Measurements from ENCODE around the gene MTHFD1L.
"Not testable (repeated sequence)": the region's sequence is repeated elsewhere in the genome, so short reads cannot be mapped to it uniquely, and the experiment has no call there.

MTHFD1L gene

GRCh38 chr6:151073701-151074100, 208.2 kb downstream of the MTHFD1L start:
- no peak for DNase-seq

GRCh38 chr6:151075005-151075404, 209.5 kb downstream of the MTHFD1L start:
- no peak for DNase-seq

DNA sequence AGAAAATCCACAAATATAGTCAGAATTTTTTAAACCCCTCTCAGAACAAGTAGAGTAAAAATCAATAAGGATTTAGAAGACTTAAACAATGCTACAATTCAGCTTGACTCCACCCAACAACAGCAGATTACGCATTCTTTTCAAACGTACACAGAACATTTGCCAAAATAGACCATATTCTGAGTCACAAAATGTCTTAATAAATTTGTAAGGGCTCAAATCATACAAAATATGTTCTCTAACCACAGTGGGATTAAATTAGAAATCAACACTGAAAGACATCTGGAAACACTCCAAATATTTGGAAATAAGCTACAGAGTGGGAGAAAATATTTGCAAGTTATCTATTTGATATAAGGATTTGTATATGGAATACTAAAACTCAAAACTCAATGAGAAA, 210.0 kb downstream of the MTHFD1L start:
- no peak for DNase-seq

DNA sequence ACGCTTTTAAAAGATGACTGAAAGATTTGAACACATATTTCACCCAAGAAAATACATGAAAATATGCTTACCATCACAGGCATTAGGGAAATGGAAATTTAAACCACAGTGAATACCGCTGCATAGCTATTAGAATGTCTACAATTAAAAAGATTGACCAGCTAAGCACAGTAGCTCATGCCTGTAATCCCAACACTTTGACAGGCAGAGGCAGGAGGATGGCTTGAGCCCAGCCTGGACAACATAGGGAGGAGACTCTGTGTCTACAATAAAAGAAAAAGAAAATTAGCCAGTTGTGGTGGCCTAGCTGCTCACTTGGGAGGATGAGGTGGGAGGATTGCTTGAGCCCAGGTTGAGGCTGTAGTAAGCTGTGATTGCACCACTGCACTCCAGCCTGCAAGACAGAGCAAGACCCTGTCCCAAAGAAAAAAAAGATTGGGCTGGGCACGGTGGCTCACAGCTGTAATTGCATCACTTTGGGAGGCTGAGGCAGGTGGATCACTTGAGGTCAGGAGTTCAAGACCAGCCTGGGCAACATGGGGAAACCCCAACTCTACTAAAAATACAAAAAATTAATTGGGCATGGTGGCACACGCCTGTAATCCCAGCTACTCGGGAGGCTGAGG, 210.5 kb downstream of the MTHFD1L start:
- no peak for DNase-seq

DNA sequence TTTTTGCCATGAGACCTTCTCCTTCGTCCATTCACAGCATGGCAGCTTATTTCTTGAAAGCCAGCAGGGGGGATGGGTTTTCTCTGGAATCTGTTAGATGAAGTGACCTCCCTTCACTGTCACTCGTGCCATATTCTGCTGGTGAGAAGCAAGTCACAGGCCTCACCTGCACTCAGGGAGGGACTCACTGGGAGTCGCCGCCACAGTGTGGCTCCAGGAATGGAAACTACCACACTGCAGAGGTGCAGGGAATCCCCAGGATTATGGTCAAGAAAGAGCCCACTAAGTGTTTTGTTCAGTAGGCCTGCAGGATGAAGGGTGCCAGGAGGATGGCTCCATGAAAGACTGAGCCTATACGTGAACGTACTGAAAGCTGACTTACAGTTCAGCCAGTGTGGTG, 213.2 kb downstream of the MTHFD1L start:
- DNase-seq = no peak

DNA sequence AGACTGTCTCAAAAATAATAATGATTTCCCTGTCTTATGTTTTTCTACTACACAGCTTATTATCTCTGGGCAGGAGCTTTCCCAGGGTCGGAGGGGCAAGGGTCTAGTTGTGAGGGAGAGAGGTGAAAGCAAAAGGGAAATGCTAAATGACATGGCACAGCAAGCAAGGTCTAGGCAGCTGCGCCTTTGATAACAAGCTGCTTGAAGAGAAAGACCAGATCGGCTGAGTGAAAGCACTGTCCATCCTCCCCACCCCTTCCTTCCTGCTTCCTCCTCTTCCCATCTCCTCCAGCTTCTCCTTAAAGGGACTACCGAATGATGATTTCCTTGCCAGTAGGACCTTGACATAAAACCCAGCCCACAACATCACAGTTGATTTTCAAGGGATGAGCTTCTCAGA, 216.2 kb downstream of the MTHFD1L start:
- no peak for DNase-seq

DNA sequence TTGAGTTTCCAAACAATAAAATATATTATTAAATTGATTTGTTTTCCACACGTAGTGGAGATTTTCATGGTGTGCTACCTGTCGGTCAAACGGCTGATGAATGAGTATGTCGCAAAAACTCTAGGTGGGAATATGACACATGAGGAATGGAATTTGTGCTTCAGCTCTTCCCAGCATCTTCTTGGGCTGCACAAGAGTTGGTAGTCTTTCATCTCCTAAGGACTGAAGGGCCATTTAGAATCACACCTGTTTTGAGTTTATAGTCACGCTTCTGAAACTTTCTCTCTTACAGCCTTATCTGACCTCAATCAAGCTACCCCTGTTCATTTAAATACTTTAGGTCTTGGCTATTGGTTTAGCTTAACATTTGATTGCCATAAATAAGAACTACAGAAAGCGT, 216.6 kb downstream of the MTHFD1L start:
- DNase-seq = no peak

DNA sequence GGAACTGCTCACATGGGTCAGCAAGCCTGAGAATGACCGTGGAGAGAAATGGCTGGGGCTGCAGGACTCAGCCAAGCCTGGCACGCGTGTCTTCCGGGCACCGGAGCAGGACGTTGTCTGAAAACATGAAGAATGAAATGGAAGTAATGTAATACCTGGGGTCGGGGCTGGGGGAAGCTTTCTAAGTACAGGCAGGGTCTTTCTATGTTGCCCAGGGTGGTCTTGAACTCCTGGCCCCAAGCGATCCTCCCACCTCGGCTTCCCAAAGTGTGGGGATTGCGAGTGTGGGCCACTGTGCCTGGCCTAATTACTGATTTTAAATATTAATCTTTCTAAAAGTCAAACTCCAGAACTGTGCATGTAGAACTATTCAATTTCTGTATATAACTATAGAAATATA, 218.8 kb downstream of the MTHFD1L start:
- no peak for DNase-seq

DNA sequence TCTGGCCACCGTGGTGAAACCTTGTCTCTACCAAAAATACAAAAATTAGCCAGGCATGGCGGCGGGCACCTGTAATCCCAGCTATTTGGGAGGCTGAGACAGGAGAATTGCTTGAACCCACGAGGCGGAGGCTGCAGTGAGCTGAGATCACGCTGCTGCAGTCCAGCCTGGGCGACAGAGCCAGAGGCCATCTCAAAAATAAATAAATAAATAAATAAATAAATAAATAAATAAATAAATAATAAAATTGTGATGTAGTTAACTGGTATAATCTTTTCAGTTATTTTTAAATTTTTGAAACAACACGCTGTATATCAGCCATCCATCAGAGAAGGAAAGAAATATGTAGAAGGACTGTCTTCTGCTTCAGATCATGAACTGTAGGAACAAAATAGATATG, 221.6 kb downstream of the MTHFD1L start:
- DNase-seq = not testable (repeated sequence)

GRCh38 chr6:151087861-151088598, 222.5 kb downstream of the MTHFD1L start:
- DNase-seq = no peak

DNA sequence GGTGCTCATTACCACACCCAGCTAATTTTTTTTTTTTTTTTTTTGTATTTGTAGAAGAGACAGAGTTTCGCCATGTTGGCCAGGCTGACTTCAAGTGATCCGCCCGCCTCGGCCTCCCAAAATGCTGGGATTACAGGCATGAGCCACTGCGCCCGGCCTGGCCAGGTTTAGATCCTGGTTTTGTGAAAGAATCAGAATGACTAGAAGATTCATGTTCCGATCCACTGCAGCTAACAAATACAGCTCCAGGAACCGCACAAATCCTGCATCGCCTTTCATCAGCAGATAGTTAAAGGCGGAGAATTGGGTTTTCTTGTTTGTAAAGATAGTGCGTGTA, 223.1 kb downstream of the MTHFD1L start:
- no peak for DNase-seq

GRCh38 chr6:151088963-151089362, 223.5 kb downstream of the MTHFD1L start:
- no peak for DNase-seq

DNA sequence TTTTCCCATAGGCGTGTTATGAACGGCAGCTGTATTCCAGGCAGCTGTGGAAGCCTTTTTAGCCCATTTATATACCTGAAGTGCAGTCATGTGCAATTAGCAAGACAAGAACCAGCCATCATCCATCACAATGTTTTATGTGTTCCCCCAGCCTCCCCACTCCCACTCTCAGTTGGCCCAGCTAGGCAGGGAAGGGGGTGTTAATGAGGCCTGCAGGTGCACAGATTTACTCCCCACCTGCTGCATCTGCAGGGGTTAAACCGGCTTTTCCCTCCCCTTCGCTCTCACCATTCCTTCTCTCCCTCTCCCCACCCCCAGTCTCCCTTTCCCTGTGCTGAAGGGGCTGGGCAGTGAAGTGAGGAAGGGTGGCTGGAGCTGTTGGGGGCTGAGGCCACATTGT, 224.5 kb downstream of the MTHFD1L start:
- no peak for DNase-seq

DNA sequence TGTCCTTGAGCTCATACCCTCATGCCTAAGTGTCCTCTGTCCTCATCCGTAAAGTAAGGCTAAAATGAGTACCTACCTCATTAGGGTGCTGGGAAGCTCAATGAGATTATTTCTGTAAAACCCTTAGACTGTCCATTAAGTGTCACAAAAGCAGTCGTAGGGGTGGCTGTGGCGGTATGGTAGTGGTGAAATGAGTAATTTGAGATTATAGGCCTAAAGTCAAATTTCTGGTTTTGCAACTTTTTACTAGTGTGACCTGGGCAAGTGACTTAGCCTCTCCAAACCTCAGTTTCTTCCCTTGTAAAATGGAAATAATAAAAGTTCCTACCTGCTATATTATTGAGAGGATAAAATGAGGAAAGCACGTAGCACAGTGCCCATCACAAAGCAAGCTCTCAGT, 226.1 kb downstream of the MTHFD1L start:
- DNase-seq = no peak

GRCh38 chr6:151092591-151092990, 227.1 kb downstream of the MTHFD1L start:
- DNase-seq = no peak

DNA sequence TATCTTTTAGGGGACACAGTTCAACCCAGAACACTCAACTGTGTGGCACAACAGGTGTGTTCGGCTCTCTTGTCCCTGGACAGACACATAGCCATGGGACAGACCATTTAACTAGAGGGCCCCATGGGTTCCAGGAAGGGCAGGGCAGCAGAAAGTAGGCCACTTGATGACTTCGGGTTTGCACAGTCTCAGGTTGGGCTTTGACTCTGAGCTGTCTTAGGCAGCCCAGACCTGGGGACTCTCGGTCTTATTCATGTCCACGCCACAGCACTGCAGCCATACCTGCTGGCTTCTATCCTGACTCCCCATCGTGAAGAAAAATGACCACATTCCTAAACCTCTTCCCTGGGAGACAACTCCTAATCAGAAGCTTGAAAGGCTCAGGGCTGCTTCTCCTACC, 228.2 kb downstream of the MTHFD1L start:
- no peak for DNase-seq

GRCh38 chr6:151095538-151096254, 230.2 kb downstream of the MTHFD1L start:
- peak; percentile 85 for DNase-seq

DNA sequence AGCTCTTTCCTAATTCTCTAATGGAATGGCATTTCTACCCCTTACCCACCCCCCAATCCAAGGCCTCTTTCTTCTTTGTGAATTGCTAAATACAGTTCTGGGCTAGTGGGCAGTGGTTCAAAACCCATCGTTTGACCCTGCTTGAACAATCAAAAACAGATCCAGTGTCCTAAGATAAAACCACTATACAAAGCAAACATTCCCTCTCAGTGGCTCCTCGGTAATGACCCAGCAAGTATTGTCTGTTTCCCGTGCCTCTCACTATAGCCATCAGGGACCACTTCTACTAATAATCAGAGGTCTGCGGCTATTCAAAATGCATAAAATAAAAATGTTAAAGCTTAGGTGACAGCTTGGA, 230.7 kb downstream of the MTHFD1L start:
- DNase-seq = peak; percentile 85

- DNase-seq = no peak
These were observed 231.4 kb downstream of the MTHFD1L start for GRCh38 chr6:151096691-151097606.

- no peak for DNase-seq
These were observed 232.7 kb downstream of the MTHFD1L start for GRCh38 chr6:151098166-151098565.

- no peak for DNase-seq
These were observed 234.8 kb downstream of the MTHFD1L start for GRCh38 chr6:151100326-151100725.

DNA sequence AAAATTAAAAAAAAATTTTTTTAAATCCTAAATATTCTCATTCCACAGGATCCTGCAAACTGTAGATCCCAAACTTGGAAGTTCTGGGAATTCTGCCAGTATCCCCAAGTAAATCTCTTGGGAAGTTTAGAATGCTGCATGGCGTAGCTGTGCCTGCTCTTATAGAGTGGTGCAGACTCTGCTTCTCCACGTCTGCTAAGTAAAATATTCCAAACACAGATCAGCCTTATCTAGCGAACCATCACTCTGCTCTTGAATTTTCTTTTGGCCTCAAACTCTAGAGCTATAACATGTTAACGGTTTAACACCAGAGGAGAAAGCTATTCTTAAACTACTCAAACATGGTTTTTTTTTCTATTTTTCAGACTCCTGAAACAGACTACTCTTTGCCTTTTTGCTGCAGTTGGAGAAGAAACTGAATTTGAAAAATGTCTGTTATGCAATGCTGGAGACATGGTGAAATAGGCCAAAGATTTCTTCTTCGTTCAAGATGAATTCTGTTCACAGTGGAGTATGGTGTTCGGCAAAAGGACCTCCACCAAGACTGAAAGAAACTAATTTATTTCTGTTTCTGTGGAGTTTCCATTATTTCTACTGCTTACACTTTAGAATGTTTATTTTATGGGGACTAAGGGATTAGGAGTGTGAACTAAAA, 235.8 kb downstream of the MTHFD1L start:
- no peak for DNase-seq

All from NCI-H748 treated with DMSO at 0.1 percent for 48 hours (cell line).